Measurements from ENCODE around the gene C2orf81. TPM values are rescaled to one million over a fixed set of nuclear protein-coding genes. Genes with fewer than 3 reads are reported as not detected.

Gene C2orf81
- total RNA-seq, 4 donors from 2014 or later: 0.22 to 0.76 (median 0.59) TPM

DNA sequence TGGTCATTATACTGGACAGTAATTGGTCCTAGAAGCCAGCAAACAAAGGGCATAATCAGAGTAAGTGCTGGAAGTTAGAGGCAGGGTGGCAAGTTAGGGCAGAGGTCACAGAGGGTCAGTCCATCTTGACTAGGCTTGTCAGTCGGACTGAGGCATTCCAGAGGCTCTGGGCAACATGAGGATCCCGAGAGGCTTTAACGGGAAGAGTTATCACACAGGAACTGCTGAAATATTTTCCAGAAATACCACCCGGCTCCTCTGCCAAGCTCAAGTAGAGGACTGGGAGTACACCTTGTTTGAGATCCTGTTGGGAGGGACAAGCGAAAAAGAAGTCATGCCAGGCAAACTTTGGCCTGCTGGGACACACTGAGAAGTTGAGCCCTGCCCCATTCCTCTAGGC, 13.7 kb downstream of the C2orf81 start:
- Histone ChIP-seq H3K9me3 (no peaks in the 10 kb centered on the region), H3K27ac (no peak overlapping the region), H3K4me1 (peaks cover 0 to 10% (median 0%) of the 10 kb centered on the region in 3 donors), H3K4me3 (no peak overlapping the region), H3K36me3 (no peaks in the 10 kb centered on the region), H3K27me3 (no peaks in the 10 kb centered on the region)
- intact Hi-C loops (cut with DNase I): no loop called here
- TF ChIP-seq, protein P1, sequence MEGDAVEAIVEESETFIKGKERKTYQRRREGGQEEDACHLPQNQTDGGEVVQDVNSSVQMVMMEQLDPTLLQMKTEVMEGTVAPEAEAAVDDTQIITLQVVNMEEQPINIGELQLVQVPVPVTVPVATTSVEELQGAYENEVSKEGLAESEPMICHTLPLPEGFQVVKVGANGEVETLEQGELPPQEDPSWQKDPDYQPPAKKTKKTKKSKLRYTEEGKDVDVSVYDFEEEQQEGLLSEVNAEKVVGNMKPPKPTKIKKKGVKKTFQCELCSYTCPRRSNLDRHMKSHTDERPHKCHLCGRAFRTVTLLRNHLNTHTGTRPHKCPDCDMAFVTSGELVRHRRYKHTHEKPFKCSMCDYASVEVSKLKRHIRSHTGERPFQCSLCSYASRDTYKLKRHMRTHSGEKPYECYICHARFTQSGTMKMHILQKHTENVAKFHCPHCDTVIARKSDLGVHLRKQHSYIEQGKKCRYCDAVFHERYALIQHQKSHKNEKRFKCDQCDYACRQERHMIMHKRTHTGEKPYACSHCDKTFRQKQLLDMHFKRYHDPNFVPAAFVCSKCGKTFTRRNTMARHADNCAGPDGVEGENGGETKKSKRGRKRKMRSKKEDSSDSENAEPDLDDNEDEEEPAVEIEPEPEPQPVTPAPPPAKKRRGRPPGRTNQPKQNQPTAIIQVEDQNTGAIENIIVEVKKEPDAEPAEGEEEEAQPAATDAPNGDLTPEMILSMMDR (IDR thresholded peaks at IDR 0.05): no peak
- no peak for TF ChIP-seq POLR2A (IDR thresholded peaks at IDR 0.05)
- no peak for DNase-seq
- WGBS, 2 donors: 57 to 74% methylated on average over 4 to 5 of the region's 5 CpGs

DNA sequence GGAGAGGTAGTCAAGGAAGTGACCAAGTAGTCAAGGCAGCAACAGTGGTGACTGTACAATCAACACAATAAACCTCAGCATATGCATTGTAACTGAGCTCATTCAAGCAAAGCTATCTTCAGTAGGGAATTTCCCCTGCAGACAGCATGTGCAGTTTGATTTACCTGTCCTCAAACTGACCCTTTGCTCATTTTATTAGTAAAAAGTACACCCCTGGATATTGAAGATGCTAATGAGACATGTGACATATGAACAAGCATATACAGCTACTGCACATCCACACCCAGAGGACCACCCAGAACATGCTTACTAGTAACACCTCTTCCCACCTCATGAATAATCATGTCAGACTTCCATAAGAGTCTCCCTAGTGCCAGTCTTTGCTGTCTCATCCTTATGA, 15.4 kb downstream of the C2orf81 start:
- no peak for DNase-seq
- Histone ChIP-seq H3K4me1 (peaks cover 0 to 10% (median 0%) of the 10 kb centered on the region in 3 donors), H3K27ac (no peak overlapping the region), H3K36me3 (no peaks in the 10 kb centered on the region), H3K4me3 (no peak overlapping the region), H3K9me3 (no peaks in the 10 kb centered on the region), H3K27me3 (no peaks in the 10 kb centered on the region)
- no peak for TF ChIP-seq POLR2A (IDR thresholded peaks at IDR 0.05)
- TF ChIP-seq, protein P1 (IDR thresholded peaks at IDR 0.05): no peak
- intact Hi-C loops (cut with DNase I): no loop called here

DNA sequence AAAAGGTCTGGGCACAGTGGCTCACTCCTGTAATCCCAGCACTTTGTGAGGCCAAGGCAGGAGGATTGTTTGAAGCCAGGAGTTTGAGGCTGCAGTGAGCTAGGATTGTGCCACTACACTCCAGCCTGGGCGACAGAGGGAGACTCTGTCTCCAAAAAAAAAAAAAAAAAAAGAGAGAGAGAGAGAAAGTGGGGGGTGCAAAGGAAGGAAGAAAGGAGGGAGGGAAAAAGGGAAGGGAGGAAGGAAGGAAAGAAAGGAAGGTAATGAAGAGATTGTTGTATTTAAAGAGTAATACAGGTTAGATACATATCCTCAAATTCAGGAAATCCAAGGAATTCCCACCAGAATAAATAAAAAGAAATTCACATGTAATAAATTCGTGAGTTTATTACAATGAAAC, 19.5 kb downstream of the C2orf81 start:
- intact Hi-C loops (cut with DNase I): no loop called here
- H3K4me3 ChIP-seq: no peak overlapping the region
- 58 to 75% methylated on average over 2 of the region's 2 CpGs for WGBS, 2 donors
- no peaks in the 10 kb centered on the region for H3K36me3 ChIP-seq
- DNase-seq: no peak
- H3K9me3 ChIP-seq: no peaks in the 10 kb centered on the region
- H3K27ac ChIP-seq: no peak overlapping the region
- H3K4me1 ChIP-seq: peaks cover 0 to under 1% (median 0%) of the 10 kb centered on the region in 3 donors
- no peaks in the 10 kb centered on the region for H3K27me3 ChIP-seq
- TF ChIP-seq, protein P1 (IDR thresholded peaks at IDR 0.05): no peak
- no peak for TF ChIP-seq POLR2A (IDR thresholded peaks at IDR 0.05)

DNA sequence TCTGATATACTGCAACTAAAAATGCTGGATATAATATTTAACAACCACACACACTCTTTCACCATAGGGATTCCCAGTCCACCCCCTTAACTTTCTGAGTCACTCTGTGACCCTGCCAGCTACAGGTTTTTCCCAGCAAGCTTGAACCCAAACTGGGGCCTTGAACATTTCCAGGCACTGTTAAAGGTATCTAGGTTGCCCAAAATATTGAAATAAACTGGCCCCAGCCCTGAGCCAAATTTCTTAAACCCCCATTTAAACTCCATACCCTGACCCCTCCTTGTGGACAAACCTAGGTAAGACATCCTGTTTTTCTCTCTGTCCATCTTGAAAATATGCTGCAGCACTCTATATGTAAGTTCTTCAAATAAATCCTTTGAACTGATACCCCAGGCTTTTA, 21.6 kb downstream of the C2orf81 start:
- intact Hi-C loops (cut with DNase I): no loop called here
- H3K9me3 ChIP-seq: no peaks in the 10 kb centered on the region
- H3K27ac ChIP-seq: no peak overlapping the region
- TF ChIP-seq, protein P1 (IDR thresholded peaks at IDR 0.05): peak in 5 of 6 experiments; percentile 18 to 56 (median 37)
- no peak for TF ChIP-seq POLR2A (IDR thresholded peaks at IDR 0.05)
- H3K4me3 ChIP-seq: no peak overlapping the region
- no peak for DNase-seq
- no peaks in the 10 kb centered on the region for H3K36me3 ChIP-seq
- H3K27me3 ChIP-seq: no peaks in the 10 kb centered on the region
- H3K4me1 ChIP-seq: no peaks in the 10 kb centered on the region

DNA sequence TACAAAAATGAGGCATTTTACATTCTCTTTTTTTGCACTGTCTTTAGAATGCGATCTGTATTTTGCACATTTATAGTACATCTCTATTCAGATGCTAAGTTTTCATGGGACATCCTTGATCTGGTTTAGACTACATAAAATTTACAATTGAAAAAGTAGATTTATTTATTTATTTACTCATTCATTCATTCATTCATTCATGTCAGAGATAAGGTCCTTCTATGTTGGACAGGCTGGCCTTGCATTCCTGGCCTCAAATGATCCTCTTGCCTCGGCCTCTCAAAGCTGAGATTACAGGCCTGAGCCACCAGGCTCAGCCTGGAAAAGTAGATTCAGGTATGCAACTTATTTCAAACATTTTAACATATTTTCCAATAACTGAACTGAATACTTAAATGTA, 25.3 kb downstream of the C2orf81 start:
- intact Hi-C loops (cut with DNase I): no loop called here
- H3K27ac ChIP-seq: no peak overlapping the region
- no peaks in the 10 kb centered on the region for H3K27me3 ChIP-seq
- no peaks in the 10 kb centered on the region for H3K9me3 ChIP-seq
- no peak for DNase-seq
- H3K4me3 ChIP-seq: no peak overlapping the region
- peaks cover 0 to 8% (median 0%) of the 10 kb centered on the region in 3 donors for H3K4me1 ChIP-seq
- no peaks in the 10 kb centered on the region for H3K36me3 ChIP-seq
- WGBS, 2 donors: 88 to 91% methylated on average over 2 of the region's 2 CpGs
- no peak for TF ChIP-seq POLR2A (IDR thresholded peaks at IDR 0.05)
- TF ChIP-seq, protein P1 (IDR thresholded peaks at IDR 0.05): no peak

All from esophagus squamous epithelium (tissue), 5 donors.